VCaP (cell line): Measurements from ENCODE around the gene ZNF514.

Experiments used
- H3K27ac ChIP-seq: fragments of 450-650 bp; 2 replicates; pipeline ENCODE4 v1.5.1; 2017
- TF ChIP-seq, protein P1 (sequence below): fragments of 450-650 bp; conservative IDR thresholded peaks from 2 replicates; pipeline ENCODE4 v1.5.1; 2017; ENCODE audit warnings: mild to moderate bottlenecking, moderate library complexity

ZNF514 gene

GRCh38 chr2:95185973-95186372, 26.3 kb upstream of the ZNF514 start:
- TF ChIP-seq, protein P1, sequence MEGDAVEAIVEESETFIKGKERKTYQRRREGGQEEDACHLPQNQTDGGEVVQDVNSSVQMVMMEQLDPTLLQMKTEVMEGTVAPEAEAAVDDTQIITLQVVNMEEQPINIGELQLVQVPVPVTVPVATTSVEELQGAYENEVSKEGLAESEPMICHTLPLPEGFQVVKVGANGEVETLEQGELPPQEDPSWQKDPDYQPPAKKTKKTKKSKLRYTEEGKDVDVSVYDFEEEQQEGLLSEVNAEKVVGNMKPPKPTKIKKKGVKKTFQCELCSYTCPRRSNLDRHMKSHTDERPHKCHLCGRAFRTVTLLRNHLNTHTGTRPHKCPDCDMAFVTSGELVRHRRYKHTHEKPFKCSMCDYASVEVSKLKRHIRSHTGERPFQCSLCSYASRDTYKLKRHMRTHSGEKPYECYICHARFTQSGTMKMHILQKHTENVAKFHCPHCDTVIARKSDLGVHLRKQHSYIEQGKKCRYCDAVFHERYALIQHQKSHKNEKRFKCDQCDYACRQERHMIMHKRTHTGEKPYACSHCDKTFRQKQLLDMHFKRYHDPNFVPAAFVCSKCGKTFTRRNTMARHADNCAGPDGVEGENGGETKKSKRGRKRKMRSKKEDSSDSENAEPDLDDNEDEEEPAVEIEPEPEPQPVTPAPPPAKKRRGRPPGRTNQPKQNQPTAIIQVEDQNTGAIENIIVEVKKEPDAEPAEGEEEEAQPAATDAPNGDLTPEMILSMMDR, result no peak
- no peak overlapping the region for H3K27ac ChIP-seq

DNA sequence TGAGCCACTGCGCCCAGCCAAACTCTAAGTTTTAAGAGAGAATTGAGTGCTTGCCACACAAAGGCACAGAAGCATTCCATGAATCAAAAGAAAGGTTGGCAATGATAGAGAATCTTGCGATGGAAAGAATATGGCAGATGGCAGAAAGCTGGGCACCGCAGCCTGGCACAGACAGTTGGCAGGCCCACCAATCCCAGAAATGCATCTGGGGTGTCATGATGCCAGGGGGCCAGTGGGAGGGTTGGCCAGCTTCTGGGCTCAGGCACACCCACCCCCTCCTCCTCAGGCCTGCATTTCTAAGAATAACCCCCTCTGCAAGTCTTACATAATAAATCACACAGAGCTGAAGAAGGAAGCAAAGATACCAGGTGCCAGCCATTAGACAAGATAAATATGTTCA, 25.5 kb upstream of the ZNF514 start:
- TF ChIP-seq, protein P1, result no peak
- no peak overlapping the region for H3K27ac ChIP-seq

DNA sequence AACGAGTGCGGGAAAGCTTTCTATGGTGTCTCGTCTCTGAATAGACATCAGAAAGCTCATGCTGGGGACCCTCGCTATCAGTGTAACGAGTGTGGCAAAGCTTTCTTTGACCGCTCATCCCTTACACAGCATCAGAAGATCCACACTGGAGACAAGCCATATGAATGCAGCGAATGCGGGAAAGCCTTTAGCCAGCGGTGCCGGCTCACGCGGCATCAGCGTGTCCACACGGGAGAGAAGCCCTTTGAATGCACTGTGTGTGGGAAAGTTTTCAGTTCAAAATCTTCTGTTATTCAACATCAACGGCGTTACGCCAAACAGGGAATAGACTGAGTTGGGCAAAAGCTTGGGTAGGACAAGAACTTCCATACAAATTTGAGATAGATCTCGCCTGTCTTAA, 22.1 kb upstream of the ZNF514 start:
- no peak overlapping the region for H3K27ac ChIP-seq
- TF ChIP-seq, protein P1, result no peak

DNA sequence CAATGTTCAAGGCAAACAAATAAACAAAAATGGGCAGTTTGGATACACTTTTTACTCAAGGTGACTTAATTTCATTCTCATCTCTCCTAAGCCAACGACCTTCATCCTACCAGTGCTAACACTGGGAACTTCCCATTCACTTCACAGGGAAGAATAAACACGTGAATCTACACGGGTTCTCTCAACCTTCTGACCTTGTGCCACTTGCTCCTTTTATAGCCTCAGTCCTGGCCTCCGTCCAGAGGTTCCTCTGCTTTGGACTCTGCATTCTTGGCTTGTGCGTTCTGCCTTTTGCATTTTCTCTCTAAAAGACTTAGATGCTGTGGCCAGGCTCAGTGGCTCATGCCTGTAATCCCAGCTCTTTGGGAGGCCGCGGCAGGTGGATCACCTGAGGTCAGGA, 19.8 kb upstream of the ZNF514 start:
- TF ChIP-seq, protein P1, result no peak
- peak overlapping the region; percentile 21; the same call in 1 of the 2 replicates for H3K27ac ChIP-seq

DNA sequence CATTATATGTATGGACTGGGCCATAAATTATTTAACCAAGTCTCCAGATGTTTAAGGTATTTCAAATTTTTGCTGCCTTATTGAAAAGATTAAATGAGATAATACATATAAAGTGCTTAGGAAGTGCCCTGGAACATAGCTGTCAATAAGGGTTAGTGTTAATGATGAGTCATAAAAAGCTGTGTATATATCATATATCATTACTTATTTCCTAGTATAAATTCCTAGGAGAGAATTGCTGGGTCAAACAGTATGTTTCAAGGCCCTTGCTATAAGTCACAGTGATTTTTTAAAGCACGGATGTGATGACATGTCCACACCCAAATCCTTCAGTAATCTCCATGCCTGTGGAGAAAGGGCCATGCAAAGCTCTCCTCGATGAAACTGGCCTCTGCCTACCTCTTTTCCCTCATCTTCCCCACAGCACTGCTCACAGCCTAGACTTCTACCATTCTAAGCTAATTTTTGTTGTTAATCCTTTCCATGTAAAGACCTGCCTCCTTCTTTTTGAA, 14.4 kb upstream of the ZNF514 start:
- H3K27ac ChIP-seq, result no peak overlapping the region
- TF ChIP-seq, protein P1, result no peak

GRCh38 chr2:95171902-95172301, 12.3 kb upstream of the ZNF514 start:
- H3K27ac ChIP-seq, result no peak overlapping the region

DNA sequence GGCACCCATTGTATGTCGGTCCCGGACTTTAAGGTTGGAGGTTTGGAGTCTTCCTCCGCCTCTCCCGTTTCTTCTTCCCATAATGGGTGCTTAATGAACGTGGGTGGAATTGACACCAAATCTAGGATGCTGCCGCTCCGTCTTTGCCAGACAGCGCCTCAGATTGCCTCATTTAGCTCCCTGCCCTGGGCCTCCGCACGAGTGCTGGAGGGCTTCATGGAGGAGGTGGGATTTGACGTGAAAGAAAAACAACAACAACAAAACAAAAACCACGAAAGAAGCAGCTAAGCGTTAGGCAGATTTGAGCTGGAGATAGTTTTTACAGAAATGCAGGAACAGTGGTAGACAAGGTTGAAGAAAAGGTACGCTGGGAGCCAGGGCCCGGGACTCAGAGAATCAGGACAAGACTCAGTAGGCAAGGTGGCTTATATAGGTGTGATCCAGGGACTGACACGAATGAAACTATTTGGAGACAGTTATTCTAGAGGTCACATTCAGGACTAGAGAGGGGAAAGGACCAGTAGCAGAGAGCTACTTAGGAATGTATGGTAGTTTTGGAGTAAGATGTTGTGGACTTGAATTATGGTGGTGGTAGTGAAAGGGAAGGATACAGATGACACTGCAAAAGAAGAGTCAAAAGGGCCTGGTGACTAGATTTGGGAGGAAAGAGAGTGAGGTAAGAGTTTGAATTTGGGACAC, 6.6 kb upstream of the ZNF514 start:
- peak overlapping the region; percentile 90 for H3K27ac ChIP-seq
- TF ChIP-seq, protein P1, result no peak

More at GRCh38 chr2:95171902-95172301, 12.3 kb upstream of the ZNF514 start:
- TF ChIP-seq, protein P1, result no peak
